Lung (tissue), 12 donors: ENCODE data around the gene ADAMTS17. TPM values are rescaled to one million over a fixed set of nuclear protein-coding genes. Genes with fewer than 3 reads are reported as not detected.

Experiments
- ATAC-seq: fragments of 200-7000 bp; cut with Tn5 transposase; one replicate; pipeline ENCODE4 v1.9.1; 2020; ENCODE audit warnings: moderate number of reproducible peaks; ENCODE audit not compliant: insufficient read depth, low FRiP score
- DNase-seq, 3 donors: peaks; one replicate each; pipeline ENCODE4 v3.0.0-alpha.2; 2013 to 2017
- H3K27ac ChIP-seq, 2 donors: one replicate each; pipeline ENCODE4 v1.5.1; 2013; ENCODE audit warnings: mild to moderate bottlenecking in 2 of 2, moderate library complexity in 2 of 2, control low read depth in 1 of 2, inconsistent platforms in 1 of 2, low read depth in 1 of 2, low read length in 1 of 2
- H3K27me3 ChIP-seq, 3 donors: one replicate each; pipeline ENCODE4 v1.5.1; 2013; ENCODE audit warnings: low read length in 2 of 3; ENCODE audit not compliant: control insufficient read depth in 3 of 3, insufficient read depth in 3 of 3
- H3K36me3 ChIP-seq, 4 donors: one replicate each; pipeline ENCODE4 v1.5.1; 2013; ENCODE audit warnings: low read length in 4 of 4, mild to moderate bottlenecking in 1 of 4, moderate library complexity in 1 of 4; ENCODE audit not compliant: control insufficient read depth in 4 of 4, insufficient read depth in 4 of 4
- H3K4me1 ChIP-seq, 5 donors: one replicate each; pipeline ENCODE4 v1.5.1; 2013; ENCODE audit warnings: low read length in 5 of 5, mild to moderate bottlenecking in 2 of 5, moderate library complexity in 1 of 5; ENCODE audit not compliant: control insufficient read depth in 5 of 5, insufficient read depth in 5 of 5
- H3K4me3 ChIP-seq: one replicate; pipeline ENCODE4 v1.5.1; 2013; ENCODE audit warnings: mild to moderate bottlenecking, control low read depth, moderate library complexity
- H3K9ac ChIP-seq, 2 donors: one replicate each; pipeline ENCODE4 v1.5.1; 2013; ENCODE audit warnings: low read length in 2 of 2, control low read depth in 1 of 2; ENCODE audit not compliant: insufficient read depth in 1 of 2
- H3K9me3 ChIP-seq, 4 donors: one replicate each; pipeline ENCODE4 v1.5.1; 2013; ENCODE audit warnings: low read length in 3 of 4, mild to moderate bottlenecking in 1 of 4, moderate library complexity in 1 of 4; ENCODE audit not compliant: control insufficient read depth in 4 of 4, insufficient read depth in 3 of 4
- WGBS, 2 donors: extraction: QIAGEN DNeasy Blood & Tissue Kit; methylation state at CpG; one replicate each; pipeline ENCODE4 v1.1.7; 2013; 5-methylcytosine and 5-hydroxymethylcytosine counted together
- polyA plus RNA-seq, 2 donors: library from polyadenylated mRNA; stranded (reverse); fragments of 200-250 nt; gene quantifications; one replicate each; pipeline ENCODE4 v1.2.1, GENCODE V29; 2013
- total RNA-seq, 2 donors: library from RNA; depleted of rRNA in 1 of 2; stranded (reverse); fragments of >200 nt in 1 of 2; gene quantifications; one replicate each; pipeline ENCODE4 v1.2.1, GENCODE V29; 2014 to 2021
- TF ChIP-seq, protein P1 (sequence below): IDR thresholded peaks from 2 replicates; pipeline ENCODE4 v1.5.1; 2012; ENCODE audit warnings: mild to moderate bottlenecking; ENCODE audit errors: control extremely low read depth, extremely low read depth
- donor health status: control.
- donor health status: control.
- donor health status: Bipolar disorder and iron deficiency.
- donor health status: healthy.
- donor health status: DM: yes; HTN: yes; CAD: no.

ADAMTS17 gene
- total and polyA plus RNA-seq, 4 donors = 0.47 to 6.6 (median 2.2) TPM

- Histone ChIP-seq H3K27me3 (no peaks in the 10 kb centered on the region), H3K27ac (no peak overlapping the region), H3K9me3 (peaks cover 0 to 5% (median 1%) of the 10 kb centered on the region in 4 donors), H3K4me1 (peaks cover 0 to 7% (median 0%) of the 10 kb centered on the region in 5 donors), H3K4me3 (no peak overlapping the region), H3K36me3 (no peaks in the 10 kb centered on the region), H3K9ac (no peak overlapping the region)
- WGBS, 2 donors = 89 to 95% methylated on average over 6 of the region's 6 CpGs
- DNase-seq = no peak
- no peak for ATAC-seq
- TF ChIP-seq, protein P1, sequence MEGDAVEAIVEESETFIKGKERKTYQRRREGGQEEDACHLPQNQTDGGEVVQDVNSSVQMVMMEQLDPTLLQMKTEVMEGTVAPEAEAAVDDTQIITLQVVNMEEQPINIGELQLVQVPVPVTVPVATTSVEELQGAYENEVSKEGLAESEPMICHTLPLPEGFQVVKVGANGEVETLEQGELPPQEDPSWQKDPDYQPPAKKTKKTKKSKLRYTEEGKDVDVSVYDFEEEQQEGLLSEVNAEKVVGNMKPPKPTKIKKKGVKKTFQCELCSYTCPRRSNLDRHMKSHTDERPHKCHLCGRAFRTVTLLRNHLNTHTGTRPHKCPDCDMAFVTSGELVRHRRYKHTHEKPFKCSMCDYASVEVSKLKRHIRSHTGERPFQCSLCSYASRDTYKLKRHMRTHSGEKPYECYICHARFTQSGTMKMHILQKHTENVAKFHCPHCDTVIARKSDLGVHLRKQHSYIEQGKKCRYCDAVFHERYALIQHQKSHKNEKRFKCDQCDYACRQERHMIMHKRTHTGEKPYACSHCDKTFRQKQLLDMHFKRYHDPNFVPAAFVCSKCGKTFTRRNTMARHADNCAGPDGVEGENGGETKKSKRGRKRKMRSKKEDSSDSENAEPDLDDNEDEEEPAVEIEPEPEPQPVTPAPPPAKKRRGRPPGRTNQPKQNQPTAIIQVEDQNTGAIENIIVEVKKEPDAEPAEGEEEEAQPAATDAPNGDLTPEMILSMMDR = no peak
Measured at GRCh38 chr15:100275641-100276040, 66.1 kb downstream of the ADAMTS17 start.

GRCh38 chr15:100269831-100270230 lies 71.9 kb downstream of the ADAMTS17 start:
- Histone ChIP-seq H3K27me3 (no peaks in the 10 kb centered on the region), H3K36me3 (no peaks in the 10 kb centered on the region), H3K4me3 (no peak overlapping the region), H3K4me1 (no peaks in the 10 kb centered on the region), H3K27ac (no peak overlapping the region), H3K9ac (no peak overlapping the region), H3K9me3 (peaks cover 0 to 2% (median 0%) of the 10 kb centered on the region in 4 donors)
- DNase-seq = no peak
- no peak for ATAC-seq
- TF ChIP-seq, protein P1 = no peak
- WGBS, 2 donors = 85 to 86% methylated on average over 3 of the region's 3 CpGs

GRCh38 chr15:100266166-100266565 lies 75.6 kb downstream of the ADAMTS17 start:
- H3K9ac ChIP-seq = no peak overlapping the region
- H3K36me3 ChIP-seq = no peaks in the 10 kb centered on the region
- H3K4me1 ChIP-seq = no peaks in the 10 kb centered on the region
- WGBS, 2 donors = 70 to 76% methylated on average over 10 of the region's 10 CpGs
- no peak for ATAC-seq
- H3K9me3 ChIP-seq = no peaks in the 10 kb centered on the region
- TF ChIP-seq, protein P1 = no peak
- H3K27me3 ChIP-seq = no peaks in the 10 kb centered on the region
- no peak for DNase-seq
- no peak overlapping the region for H3K27ac ChIP-seq
- H3K4me3 ChIP-seq = no peak overlapping the region

GRCh38 chr15:100265641-100266035 lies 76.1 kb downstream of the ADAMTS17 start:
- DNase-seq (no peak), ATAC-seq (no peak)
- no peak overlapping the region for H3K4me3 ChIP-seq
- H3K36me3 ChIP-seq = no peaks in the 10 kb centered on the region
- H3K9ac ChIP-seq = no peak overlapping the region
- no peak overlapping the region for H3K27ac ChIP-seq
- no peaks in the 10 kb centered on the region for H3K27me3 ChIP-seq
- TF ChIP-seq, protein P1 = no peak
- H3K4me1 ChIP-seq = no peaks in the 10 kb centered on the region
- WGBS, 2 donors = 72 to 85% methylated on average over 2 of the region's 2 CpGs
- H3K9me3 ChIP-seq = no peaks in the 10 kb centered on the region
